ENCODE results near the gene ARMC6. TPM values are rescaled to one million over a fixed set of nuclear protein-coding genes. Genes with fewer than 3 reads are reported as not detected.

Gene ARMC6
- total and polyA plus RNA-seq, 4 donors: 23.9 to 38.3 (median 29.9) TPM

DNA sequence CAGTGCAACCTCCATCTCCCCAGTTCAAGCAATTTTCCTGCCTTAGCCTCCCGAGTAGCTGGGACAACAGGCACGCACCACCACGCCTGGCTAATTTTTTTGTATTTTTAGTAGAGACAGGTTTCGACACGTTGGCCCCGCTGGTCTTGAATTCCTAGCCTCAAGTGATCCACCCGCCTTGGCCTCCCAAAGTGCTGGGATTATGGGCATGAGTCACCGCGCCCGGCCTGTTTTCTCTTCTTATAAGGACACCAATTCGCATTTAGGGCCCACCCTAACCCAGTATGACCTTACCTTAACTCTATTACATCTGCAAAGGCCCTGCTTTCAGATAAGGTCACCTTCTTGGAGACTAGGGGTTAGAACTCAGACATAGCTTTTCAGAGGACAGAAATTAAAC, 69.8 kb downstream of the ARMC6 start:
- Histone ChIP-seq H3K4me1 (ENCODE audit: control insufficient read depth in 4 of 4, insufficient read depth in 4 of 4, low read length in 3 of 4) (peaks cover 17 to 42% (median 27%) of the 10 kb centered on the region in 4 donors), H3K27me3 (ENCODE audit: control insufficient read depth in 4 of 4, insufficient read depth in 4 of 4, low read length in 3 of 4) (no peaks in the 10 kb centered on the region), H3K4me3 (ENCODE audit: low read depth in 1 of 3, low read length in 3 of 3) (no peak overlapping the region), H3K9ac (ENCODE audit: low read depth in 1 of 2, low read length in 2 of 2) (no peak overlapping the region), H3K9me3 (ENCODE audit: control insufficient read depth in 4 of 4, low read length in 3 of 4) (no peaks in the 10 kb centered on the region), H3K27ac (ENCODE audit: low read depth in 1 of 2, low read length in 2 of 2) (peak overlapping the region in 1 of 2 donors; percentile 43), H3K36me3 (ENCODE audit: control insufficient read depth in 4 of 4, insufficient read depth in 3 of 4, low read depth in 1 of 4, low read length in 3 of 4) (peaks cover 3 to 10% (median 5%) of the 10 kb centered on the region in 4 donors)
- no peak for TF ChIP-seq GABPA (IDR thresholded peaks at IDR 0.05 in 1 of 2, conservative IDR thresholded peaks at IDR 0.05 in 1 of 2)
- TF ChIP-seq, protein P1, sequence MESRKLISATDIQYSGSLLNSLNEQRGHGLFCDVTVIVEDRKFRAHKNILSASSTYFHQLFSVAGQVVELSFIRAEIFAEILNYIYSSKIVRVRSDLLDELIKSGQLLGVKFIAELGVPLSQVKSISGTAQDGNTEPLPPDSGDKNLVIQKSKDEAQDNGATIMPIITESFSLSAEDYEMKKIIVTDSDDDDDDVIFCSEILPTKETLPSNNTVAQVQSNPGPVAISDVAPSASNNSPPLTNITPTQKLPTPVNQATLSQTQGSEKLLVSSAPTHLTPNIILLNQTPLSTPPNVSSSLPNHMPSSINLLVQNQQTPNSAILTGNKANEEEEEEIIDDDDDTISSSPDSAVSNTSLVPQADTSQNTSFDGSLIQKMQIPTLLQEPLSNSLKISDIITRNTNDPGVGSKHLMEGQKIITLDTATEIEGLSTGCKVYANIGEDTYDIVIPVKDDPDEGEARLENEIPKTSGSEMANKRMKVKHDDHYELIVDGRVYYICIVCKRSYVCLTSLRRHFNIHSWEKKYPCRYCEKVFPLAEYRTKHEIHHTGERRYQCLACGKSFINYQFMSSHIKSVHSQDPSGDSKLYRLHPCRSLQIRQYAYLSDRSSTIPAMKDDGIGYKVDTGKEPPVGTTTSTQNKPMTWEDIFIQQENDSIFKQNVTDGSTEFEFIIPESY (IDR thresholded peaks at IDR 0.05): no peak
- no peak for TF ChIP-seq HNF4G (IDR thresholded peaks at IDR 0.05)
- TF ChIP-seq, protein P2, sequence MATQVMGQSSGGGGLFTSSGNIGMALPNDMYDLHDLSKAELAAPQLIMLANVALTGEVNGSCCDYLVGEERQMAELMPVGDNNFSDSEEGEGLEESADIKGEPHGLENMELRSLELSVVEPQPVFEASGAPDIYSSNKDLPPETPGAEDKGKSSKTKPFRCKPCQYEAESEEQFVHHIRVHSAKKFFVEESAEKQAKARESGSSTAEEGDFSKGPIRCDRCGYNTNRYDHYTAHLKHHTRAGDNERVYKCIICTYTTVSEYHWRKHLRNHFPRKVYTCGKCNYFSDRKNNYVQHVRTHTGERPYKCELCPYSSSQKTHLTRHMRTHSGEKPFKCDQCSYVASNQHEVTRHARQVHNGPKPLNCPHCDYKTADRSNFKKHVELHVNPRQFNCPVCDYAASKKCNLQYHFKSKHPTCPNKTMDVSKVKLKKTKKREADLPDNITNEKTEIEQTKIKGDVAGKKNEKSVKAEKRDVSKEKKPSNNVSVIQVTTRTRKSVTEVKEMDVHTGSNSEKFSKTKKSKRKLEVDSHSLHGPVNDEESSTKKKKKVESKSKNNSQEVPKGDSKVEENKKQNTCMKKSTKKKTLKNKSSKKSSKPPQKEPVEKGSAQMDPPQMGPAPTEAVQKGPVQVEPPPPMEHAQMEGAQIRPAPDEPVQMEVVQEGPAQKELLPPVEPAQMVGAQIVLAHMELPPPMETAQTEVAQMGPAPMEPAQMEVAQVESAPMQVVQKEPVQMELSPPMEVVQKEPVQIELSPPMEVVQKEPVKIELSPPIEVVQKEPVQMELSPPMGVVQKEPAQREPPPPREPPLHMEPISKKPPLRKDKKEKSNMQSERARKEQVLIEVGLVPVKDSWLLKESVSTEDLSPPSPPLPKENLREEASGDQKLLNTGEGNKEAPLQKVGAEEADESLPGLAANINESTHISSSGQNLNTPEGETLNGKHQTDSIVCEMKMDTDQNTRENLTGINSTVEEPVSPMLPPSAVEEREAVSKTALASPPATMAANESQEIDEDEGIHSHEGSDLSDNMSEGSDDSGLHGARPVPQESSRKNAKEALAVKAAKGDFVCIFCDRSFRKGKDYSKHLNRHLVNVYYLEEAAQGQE (IDR thresholded peaks at IDR 0.05): no peak
- TF ChIP-seq TAF1 (conservative IDR thresholded peaks at IDR 0.05): no peak
- TF ChIP-seq, protein P3, sequence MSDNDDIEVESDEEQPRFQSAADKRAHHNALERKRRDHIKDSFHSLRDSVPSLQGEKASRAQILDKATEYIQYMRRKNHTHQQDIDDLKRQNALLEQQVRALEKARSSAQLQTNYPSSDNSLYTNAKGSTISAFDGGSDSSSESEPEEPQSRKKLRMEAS (IDR thresholded peaks at IDR 0.05): no peak
- TF ChIP-seq, protein P4, sequence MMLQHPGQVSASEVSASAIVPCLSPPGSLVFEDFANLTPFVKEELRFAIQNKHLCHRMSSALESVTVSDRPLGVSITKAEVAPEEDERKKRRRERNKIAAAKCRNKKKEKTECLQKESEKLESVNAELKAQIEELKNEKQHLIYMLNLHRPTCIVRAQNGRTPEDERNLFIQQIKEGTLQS (IDR thresholded peaks at IDR 0.05): no peak
- TF ChIP-seq RAD21 (IDR thresholded peaks at IDR 0.05): no peak
- no peak for TF ChIP-seq RXRA (IDR thresholded peaks at IDR 0.05)
- no peak for TF ChIP-seq HNF4A (conservative IDR thresholded peaks at IDR 0.05)
- TF ChIP-seq NR2F2 (IDR thresholded peaks at IDR 0.05): no peak
- TF ChIP-seq, protein P5, sequence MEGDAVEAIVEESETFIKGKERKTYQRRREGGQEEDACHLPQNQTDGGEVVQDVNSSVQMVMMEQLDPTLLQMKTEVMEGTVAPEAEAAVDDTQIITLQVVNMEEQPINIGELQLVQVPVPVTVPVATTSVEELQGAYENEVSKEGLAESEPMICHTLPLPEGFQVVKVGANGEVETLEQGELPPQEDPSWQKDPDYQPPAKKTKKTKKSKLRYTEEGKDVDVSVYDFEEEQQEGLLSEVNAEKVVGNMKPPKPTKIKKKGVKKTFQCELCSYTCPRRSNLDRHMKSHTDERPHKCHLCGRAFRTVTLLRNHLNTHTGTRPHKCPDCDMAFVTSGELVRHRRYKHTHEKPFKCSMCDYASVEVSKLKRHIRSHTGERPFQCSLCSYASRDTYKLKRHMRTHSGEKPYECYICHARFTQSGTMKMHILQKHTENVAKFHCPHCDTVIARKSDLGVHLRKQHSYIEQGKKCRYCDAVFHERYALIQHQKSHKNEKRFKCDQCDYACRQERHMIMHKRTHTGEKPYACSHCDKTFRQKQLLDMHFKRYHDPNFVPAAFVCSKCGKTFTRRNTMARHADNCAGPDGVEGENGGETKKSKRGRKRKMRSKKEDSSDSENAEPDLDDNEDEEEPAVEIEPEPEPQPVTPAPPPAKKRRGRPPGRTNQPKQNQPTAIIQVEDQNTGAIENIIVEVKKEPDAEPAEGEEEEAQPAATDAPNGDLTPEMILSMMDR (IDR thresholded peaks at IDR 0.05; ENCODE audit: low read depth, low read length, missing input control): no peak
- no peak for TF ChIP-seq FOXA1 (IDR thresholded peaks at IDR 0.05)
- no peak for DNase-seq (ENCODE audit: low spot score)
- WGBS: 95% methylated on average over 11 of the region's 11 CpGs

DNA sequence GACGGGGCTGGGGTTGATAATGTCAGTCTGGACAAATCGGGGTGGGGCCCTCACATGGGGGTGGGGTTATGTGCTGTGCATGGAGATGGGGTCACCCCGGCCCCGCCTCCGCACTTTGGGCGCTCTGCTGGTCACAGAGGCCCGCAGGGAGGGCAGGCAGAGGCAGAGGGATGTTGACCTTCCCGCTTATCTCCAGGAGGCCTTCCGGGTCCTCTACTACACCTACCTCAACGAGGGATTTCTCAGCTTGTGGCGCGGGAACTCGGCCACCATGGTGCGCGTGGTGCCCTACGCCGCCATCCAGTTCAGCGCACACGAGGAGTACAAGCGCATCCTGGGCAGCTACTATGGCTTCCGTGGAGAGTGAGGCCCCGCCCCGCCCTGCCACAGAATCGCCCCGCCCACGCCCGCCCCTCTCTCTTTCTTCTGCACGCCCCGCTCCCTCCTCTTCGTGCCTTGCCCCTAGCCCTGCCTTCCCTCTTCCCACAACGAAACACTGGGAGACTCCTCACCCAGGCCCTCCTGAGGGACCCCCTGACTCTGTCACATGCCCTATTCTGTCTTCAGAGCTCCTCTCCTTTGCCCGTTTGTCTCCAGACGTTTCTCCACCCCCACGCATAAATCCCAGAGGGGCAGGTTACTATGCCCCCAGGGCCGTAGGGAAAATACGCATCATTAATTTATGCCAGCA, 72.1 kb downstream of the ARMC6 start:
- WGBS: 68% methylated on average over 36 of the region's 36 CpGs
- Histone ChIP-seq H3K27me3 (ENCODE audit: control insufficient read depth in 4 of 4, insufficient read depth in 4 of 4, low read length in 3 of 4) (no peaks in the 10 kb centered on the region), H3K9ac (ENCODE audit: low read depth in 1 of 2, low read length in 2 of 2) (no peak overlapping the region), H3K36me3 (ENCODE audit: control insufficient read depth in 4 of 4, insufficient read depth in 3 of 4, low read depth in 1 of 4, low read length in 3 of 4) (peaks cover 3 to 10% (median 6%) of the 10 kb centered on the region in 4 donors), H3K4me3 (ENCODE audit: low read depth in 1 of 3, low read length in 3 of 3) (no peak overlapping the region), H3K4me1 (ENCODE audit: control insufficient read depth in 4 of 4, insufficient read depth in 4 of 4, low read length in 3 of 4) (peaks cover 7 to 19% (median 13%) of the 10 kb centered on the region in 4 donors), H3K9me3 (ENCODE audit: control insufficient read depth in 4 of 4, low read length in 3 of 4) (no peaks in the 10 kb centered on the region), H3K27ac (ENCODE audit: low read depth in 1 of 2, low read length in 2 of 2) (no peak overlapping the region)
- TF ChIP-seq GABPA (IDR thresholded peaks at IDR 0.05 in 1 of 2, conservative IDR thresholded peaks at IDR 0.05 in 1 of 2): no peak
- no peak for TF ChIP-seq FOXA2 (IDR thresholded peaks at IDR 0.05)
- TF ChIP-seq NR2F2 (IDR thresholded peaks at IDR 0.05): no peak
- TF ChIP-seq, protein P1 (IDR thresholded peaks at IDR 0.05): no peak
- TF ChIP-seq TAF1 (conservative IDR thresholded peaks at IDR 0.05): no peak
- no peak for TF ChIP-seq YY1 (IDR thresholded peaks at IDR 0.05)
- no peak for TF ChIP-seq EGR1 (IDR thresholded peaks at IDR 0.05; ENCODE audit: low read depth in 2 of 2)
- no peak for TF ChIP-seq HNF4G (IDR thresholded peaks at IDR 0.05)
- TF ChIP-seq HNF4A (conservative IDR thresholded peaks at IDR 0.05): no peak
- TF ChIP-seq FOXA1 (IDR thresholded peaks at IDR 0.05): no peak
- no peak for TF ChIP-seq RXRA (IDR thresholded peaks at IDR 0.05)
- no peak for TF ChIP-seq SP1 (IDR thresholded peaks at IDR 0.05)
- peak; percentile 80 for DNase-seq (ENCODE audit: low spot score)
